Measurements from ENCODE around the gene RAPGEF3.

DNA sequence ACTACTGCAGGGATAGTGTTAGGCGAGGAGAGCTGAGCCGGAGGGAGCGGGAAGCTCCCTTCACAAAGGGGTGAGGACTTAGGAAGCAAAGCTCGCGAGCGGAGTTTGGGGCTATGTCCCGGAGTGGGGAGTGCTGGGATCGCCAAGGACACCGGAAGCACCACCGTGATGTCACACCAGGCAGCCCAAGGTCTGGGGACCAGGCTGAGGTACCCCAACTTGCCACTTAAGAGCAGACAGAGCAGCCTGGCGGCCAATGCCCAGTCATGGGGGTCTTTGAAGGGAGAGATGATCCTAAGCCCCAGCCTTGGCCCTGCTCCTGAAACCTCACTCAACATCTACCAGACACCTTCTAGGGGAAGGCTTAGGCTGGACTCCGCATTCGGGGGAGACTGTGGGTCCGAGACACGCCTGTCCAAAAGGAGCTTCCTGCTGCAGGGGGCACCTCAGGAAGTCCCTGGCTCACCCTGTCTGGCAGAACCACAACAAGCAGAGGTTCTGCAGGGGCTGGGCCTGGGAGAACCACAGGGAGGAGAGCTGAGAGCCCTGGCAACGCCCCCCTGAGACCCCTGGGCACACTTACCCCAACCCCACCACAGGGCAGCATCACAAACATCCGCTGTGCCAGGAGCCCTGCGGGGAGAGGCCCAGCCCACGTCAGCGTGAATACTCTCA, 32.1 kb upstream of the RAPGEF3 start:
- TF ChIP-seq, protein P1, sequence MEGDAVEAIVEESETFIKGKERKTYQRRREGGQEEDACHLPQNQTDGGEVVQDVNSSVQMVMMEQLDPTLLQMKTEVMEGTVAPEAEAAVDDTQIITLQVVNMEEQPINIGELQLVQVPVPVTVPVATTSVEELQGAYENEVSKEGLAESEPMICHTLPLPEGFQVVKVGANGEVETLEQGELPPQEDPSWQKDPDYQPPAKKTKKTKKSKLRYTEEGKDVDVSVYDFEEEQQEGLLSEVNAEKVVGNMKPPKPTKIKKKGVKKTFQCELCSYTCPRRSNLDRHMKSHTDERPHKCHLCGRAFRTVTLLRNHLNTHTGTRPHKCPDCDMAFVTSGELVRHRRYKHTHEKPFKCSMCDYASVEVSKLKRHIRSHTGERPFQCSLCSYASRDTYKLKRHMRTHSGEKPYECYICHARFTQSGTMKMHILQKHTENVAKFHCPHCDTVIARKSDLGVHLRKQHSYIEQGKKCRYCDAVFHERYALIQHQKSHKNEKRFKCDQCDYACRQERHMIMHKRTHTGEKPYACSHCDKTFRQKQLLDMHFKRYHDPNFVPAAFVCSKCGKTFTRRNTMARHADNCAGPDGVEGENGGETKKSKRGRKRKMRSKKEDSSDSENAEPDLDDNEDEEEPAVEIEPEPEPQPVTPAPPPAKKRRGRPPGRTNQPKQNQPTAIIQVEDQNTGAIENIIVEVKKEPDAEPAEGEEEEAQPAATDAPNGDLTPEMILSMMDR (IDR thresholded peaks at IDR 0.05), result no peak
- TF ChIP-seq EP300 (IDR thresholded peaks at IDR 0.05), result no peak
- no peak for TF ChIP-seq POLR2A (IDR thresholded peaks at IDR 0.05; ENCODE audit: low read depth)
- no peak for TF ChIP-seq POLR2AphosphoS5 (IDR thresholded peaks at IDR 0.05)

Data from esophagus muscularis mucosa (tissue), 4 donors.